Mucosa of rectum (tissue), 2 donors: ENCODE data around the gene KCNJ2.

Experiments
- H3K27ac ChIP-seq, 2 donors: one replicate each; pipeline ENCODE4 v1.7.0; 2013; ENCODE audit warnings: inconsistent platforms in 2 of 2, low read depth in 2 of 2, low read length in 2 of 2
- H3K27me3 ChIP-seq, 2 donors: one replicate each; pipeline ENCODE4 v1.7.0; 2013; ENCODE audit warnings: low read length in 2 of 2; ENCODE audit not compliant: control insufficient read depth in 2 of 2, insufficient read depth in 2 of 2
- H3K36me3 ChIP-seq, 2 donors: one replicate each; pipeline ENCODE4 v1.7.0; 2013; ENCODE audit warnings: low read length in 2 of 2; ENCODE audit not compliant: control insufficient read depth in 2 of 2, insufficient read depth in 2 of 2
- H3K4me1 ChIP-seq, 2 donors: one replicate each; pipeline ENCODE4 v1.7.0; 2013; ENCODE audit warnings: low read length in 2 of 2, mild to moderate bottlenecking in 1 of 2; ENCODE audit not compliant: control insufficient read depth in 2 of 2, insufficient read depth in 2 of 2
- H3K4me3 ChIP-seq, 2 donors: one replicate each; pipeline ENCODE4 v1.7.0; 2013; ENCODE audit warnings: low read length in 2 of 2
- H3K9ac ChIP-seq, 2 donors: one replicate each; pipeline ENCODE4 v1.7.0; 2013; ENCODE audit warnings: low read length in 2 of 2, low read depth in 1 of 2, mild to moderate bottlenecking in 1 of 2
- H3K9me3 ChIP-seq, 2 donors: one replicate each; pipeline ENCODE4 v1.7.0; 2013; ENCODE audit warnings: low read length in 2 of 2; ENCODE audit not compliant: control insufficient read depth in 2 of 2
- donor health status: healthy.
- donor health status: Normal muscosa, but diverticular disease.

Gene KCNJ2

DNA sequence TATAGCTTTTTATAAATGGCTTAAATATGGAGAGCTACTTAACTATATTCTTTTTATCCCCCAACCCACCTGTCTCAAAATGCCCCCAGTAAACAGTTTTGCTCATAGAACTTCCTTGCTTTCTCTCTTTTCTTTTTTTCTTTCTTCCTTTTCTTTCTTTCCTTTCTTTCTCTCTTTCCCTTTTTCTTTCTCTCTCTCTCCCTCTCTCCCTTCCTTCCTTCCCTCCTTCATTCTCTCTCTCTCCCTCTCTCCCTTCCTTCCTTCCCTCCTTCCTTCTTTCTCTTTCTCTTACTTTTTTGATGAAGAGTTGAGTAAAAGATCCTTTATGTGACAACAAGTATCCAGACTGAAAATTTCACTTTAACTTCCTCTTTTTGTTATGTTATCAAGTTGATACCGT lies 48.2 kb downstream of the KCNJ2 start:
- H3K4me3 ChIP-seq: no peak overlapping the region
- no peaks in the 10 kb centered on the region for H3K36me3 ChIP-seq
- H3K9me3 ChIP-seq: no peaks in the 10 kb centered on the region
- no peaks in the 10 kb centered on the region for H3K4me1 ChIP-seq
- H3K27ac ChIP-seq: no peak overlapping the region
- H3K27me3 ChIP-seq: no peaks in the 10 kb centered on the region
- no peak overlapping the region for H3K9ac ChIP-seq

- Histone ChIP-seq H3K27ac (no peak overlapping the region), H3K9me3 (no peaks in the 10 kb centered on the region), H3K4me3 (no peak overlapping the region), H3K9ac (no peak overlapping the region), H3K27me3 (no peaks in the 10 kb centered on the region), H3K4me1 (no peaks in the 10 kb centered on the region), H3K36me3 (no peaks in the 10 kb centered on the region)
Measured at GRCh38 chr17:70225276-70225675, 55.9 kb downstream of the KCNJ2 start.
